ENCODE data around the gene PRSS22.

The PRSS22 gene

GRCh38 chr16:2811703-2812471 lies 46.1 kb downstream of the PRSS22 start:
- no peak for DNase-seq

- DNase-seq = no peak
These were observed 47.3 kb downstream of the PRSS22 start for GRCh38 chr16:2810651-2811050.

GRCh38 chr16:2809149-2809760 lies 48.7 kb downstream of the PRSS22 start:
- DNase-seq = no peak

GRCh38 chr16:2808181-2808580 lies 49.8 kb downstream of the PRSS22 start:
- no peak for DNase-seq

- no peak for DNase-seq
These were observed 51.7 kb downstream of the PRSS22 start for GRCh38 chr16:2806286-2806685.

- DNase-seq = no peak
These were observed 53.2 kb downstream of the PRSS22 start for GRCh38 chr16:2804728-2805127.

- DNase-seq = no peak
These were observed 54.3 kb downstream of the PRSS22 start for GRCh38 chr16:2803545-2804195.
